Trophoblast cell (in vitro differentiated cells and primary cell): ENCODE measurements around the gene ARHGAP26.

Experiments used
- DNase-seq, 2 donors: peaks; one replicate each; pipeline ENCODE4 v3.0.0-alpha.2; 2016
- H2AFZ ChIP-seq: 2 replicates; pipeline ENCODE4 v1.6.1; 2013; ENCODE audit warnings: low read length, moderate library complexity, mild to moderate bottlenecking; ENCODE audit not compliant: insufficient read depth, poor library complexity
- H2AK5ac ChIP-seq: 2 replicates; pipeline ENCODE4 v1.6.1; 2013; ENCODE audit warnings: mild to moderate bottlenecking, low read length
- H2BK120ac ChIP-seq: 2 replicates; pipeline ENCODE4 v1.6.1; 2013; ENCODE audit warnings: low read length, mild to moderate bottlenecking, moderate library complexity; ENCODE audit not compliant: insufficient read depth, poor library complexity
- H2BK12ac ChIP-seq: 2 replicates; pipeline ENCODE4 v1.6.1; 2013; ENCODE audit warnings: mild to moderate bottlenecking, low read length, moderate library complexity
- H2BK5ac ChIP-seq: 2 replicates; pipeline ENCODE4 v1.6.1; 2013; ENCODE audit warnings: low read length, low read depth, moderate library complexity, mild to moderate bottlenecking; ENCODE audit not compliant: poor library complexity
- H3K14ac ChIP-seq: 2 replicates; pipeline ENCODE4 v1.6.1; 2013; ENCODE audit warnings: mild to moderate bottlenecking, low read length
- H3K18ac ChIP-seq: 2 replicates; pipeline ENCODE4 v1.6.1; 2013; ENCODE audit warnings: mild to moderate bottlenecking, low read length
- H3K23ac ChIP-seq: 2 replicates; pipeline ENCODE4 v1.6.1; 2013; ENCODE audit warnings: low read length
- H3K27ac ChIP-seq: 2 replicates; pipeline ENCODE4 v1.5.1; 2013; ENCODE audit warnings: low read depth, mild to moderate bottlenecking, inconsistent platforms, low read length, moderate library complexity
- H3K27me3 ChIP-seq: 2 replicates; pipeline ENCODE4 v1.6.1; 2013; ENCODE audit warnings: inconsistent platforms, mild to moderate bottlenecking, low read length, moderate library complexity; ENCODE audit not compliant: insufficient read depth
- H3K36me3 ChIP-seq, 2 experiments: 1 replicate in 1 of 2; 2 replicates in 1 of 2; pipeline ENCODE4 v1.6.1; 2013; ENCODE audit warnings: low read length in 2 of 2, mild to moderate bottlenecking in 2 of 2, moderate library complexity in 1 of 2; ENCODE audit not compliant: insufficient read depth in 2 of 2, control insufficient read depth in 1 of 2
- H3K4ac ChIP-seq: 2 replicates; pipeline ENCODE4 v1.6.1; 2013; ENCODE audit warnings: low read depth, mild to moderate bottlenecking, low read length, moderate library complexity
- H3K4me1 ChIP-seq, 2 experiments: 1 replicate in 1 of 2; 2 replicates in 1 of 2; pipeline ENCODE4 v1.6.1; 2013; ENCODE audit warnings: low read length in 2 of 2, mild to moderate bottlenecking in 2 of 2, moderate library complexity in 1 of 2; ENCODE audit not compliant: insufficient read depth in 2 of 2, control insufficient read depth in 1 of 2
- H3K4me2 ChIP-seq: 2 replicates; pipeline ENCODE4 v1.6.1; 2013; ENCODE audit warnings: inconsistent platforms, mild to moderate bottlenecking, low read length, moderate library complexity
- H3K4me3 ChIP-seq: 2 replicates; pipeline ENCODE4 v1.5.1; 2013; ENCODE audit warnings: mild to moderate bottlenecking, low read depth, low read length, inconsistent platforms
- H3K79me1 ChIP-seq: one replicate; pipeline ENCODE4 v1.6.1; 2013; ENCODE audit warnings: low read length
- H3K79me2 ChIP-seq: 2 replicates; pipeline ENCODE4 v1.6.1; 2013; ENCODE audit warnings: low read length, mild to moderate bottlenecking; ENCODE audit not compliant: control insufficient read depth, insufficient read depth, poor library complexity
- H3K9ac ChIP-seq: 2 replicates; pipeline ENCODE4 v1.6.1; 2013; ENCODE audit warnings: mild to moderate bottlenecking, low read length
- H3K9me3 ChIP-seq: 2 replicates; pipeline ENCODE4 v1.6.1; 2013; ENCODE audit warnings: low read depth, mild to moderate bottlenecking, control low read depth, inconsistent platforms, low read length; ENCODE audit not compliant: insufficient read depth
- H4K12ac ChIP-seq: 2 replicates; pipeline ENCODE4 v1.6.1; 2013; ENCODE audit warnings: low read depth, mild to moderate bottlenecking, low read length, moderate library complexity
- H4K8ac ChIP-seq: 2 replicates; pipeline ENCODE4 v1.6.1; 2013; ENCODE audit warnings: low read depth, mild to moderate bottlenecking, low read length, moderate library complexity
- H4K91ac ChIP-seq: one replicate; pipeline ENCODE4 v1.6.1; 2013; ENCODE audit warnings: low read depth, mild to moderate bottlenecking, low read length, moderate library complexity
- WGBS: extraction: QIAGEN DNeasy Blood & Tissue Kit; methylation state at CpG from one replicate; pipeline ENCODE4 v1.1.7; 2013; ENCODE audit warnings: missing lambda C conversion rate; ENCODE audit not compliant: insufficient read length, insufficient coverage; ENCODE audit errors: extremely low coverage; 5-methylcytosine and 5-hydroxymethylcytosine counted together

Gene ARHGAP26

DNA sequence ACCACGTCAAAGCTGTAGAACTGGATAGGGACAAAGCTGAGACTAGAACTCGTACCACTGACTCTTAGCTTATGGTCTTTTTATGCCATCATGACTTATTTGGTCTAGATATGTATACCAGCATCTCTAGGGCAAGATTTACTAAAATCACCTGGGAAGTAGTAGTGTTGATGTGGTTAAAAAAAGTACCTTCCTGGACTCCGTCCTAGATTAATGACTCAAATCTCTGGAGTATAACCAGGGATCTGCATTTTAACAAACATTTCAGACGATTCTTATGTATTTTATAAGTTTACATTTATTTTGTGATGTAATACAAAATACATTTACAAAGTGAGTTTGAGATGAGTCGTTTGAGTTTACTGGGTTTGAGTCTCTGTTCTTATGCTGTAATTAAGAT, 68.7 kb downstream of the ARHGAP26 start:
- H2BK120ac ChIP-seq, result no peak overlapping the region
- H3K79me1 ChIP-seq, result no peaks in the 10 kb centered on the region
- no peak overlapping the region for H3K18ac ChIP-seq
- no peak overlapping the region for H3K27ac ChIP-seq
- no peak for DNase-seq
- no peak overlapping the region for H3K4me2 ChIP-seq
- H4K12ac ChIP-seq, result no peak overlapping the region
- H3K4me3 ChIP-seq, result no peak overlapping the region
- no peak overlapping the region for H4K8ac ChIP-seq
- H3K4me1 ChIP-seq, result no peaks in the 10 kb centered on the region
- no peak overlapping the region for H3K14ac ChIP-seq
- H2AFZ ChIP-seq, result no peak overlapping the region
- no CpG with 5 or more reads among the region's 5 CpGs for WGBS
- H3K4ac ChIP-seq, result no peak overlapping the region
- no peak overlapping the region for H2AK5ac ChIP-seq
- H3K9me3 ChIP-seq, result no peaks in the 10 kb centered on the region
- H3K27me3 ChIP-seq, result no peaks in the 10 kb centered on the region
- H3K79me2 ChIP-seq, result no peaks in the 10 kb centered on the region
- no peak overlapping the region for H3K23ac ChIP-seq
- H3K9ac ChIP-seq, result no peak overlapping the region
- H2BK5ac ChIP-seq, result no peak overlapping the region
- H2BK12ac ChIP-seq, result no peak overlapping the region
- H4K91ac ChIP-seq, result no peak overlapping the region
- H3K36me3 ChIP-seq, result no peaks in the 10 kb centered on the region

DNA sequence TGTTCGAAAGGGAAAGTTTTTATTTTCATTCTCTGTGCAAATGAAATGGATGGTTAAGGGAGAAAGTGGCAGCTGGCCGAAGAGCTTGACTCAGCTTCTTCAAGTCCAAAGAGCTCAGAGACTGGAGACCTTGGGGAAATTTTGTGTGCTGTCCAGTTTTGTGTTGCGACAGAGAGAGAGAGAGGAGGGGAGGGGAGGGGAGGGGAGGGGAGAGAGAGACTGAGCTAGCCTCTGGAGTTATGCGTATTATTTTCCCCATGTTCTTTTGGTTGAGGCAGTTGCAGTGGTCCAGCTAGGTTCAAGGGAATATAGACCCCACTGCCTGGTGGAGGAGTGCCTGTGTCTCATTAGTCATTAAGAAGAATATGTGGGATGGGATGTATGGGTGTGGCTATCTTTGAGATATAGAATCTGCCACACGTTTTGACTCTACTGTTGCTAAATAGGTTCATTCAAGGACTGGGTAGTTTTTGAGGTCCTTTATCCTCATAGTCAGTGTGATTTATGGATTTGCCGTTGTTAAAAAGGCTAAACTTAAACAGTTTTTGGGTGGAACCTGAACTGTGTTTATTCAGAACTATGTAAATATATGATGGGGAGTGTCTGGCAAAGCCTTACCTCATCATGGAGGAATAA, 69.7 kb downstream of the ARHGAP26 start:
- Histone ChIP-seq H3K4me2 (no peak overlapping the region), H3K27me3 (no peaks in the 10 kb centered on the region), H2AK5ac (no peak overlapping the region), H2AFZ (no peak overlapping the region), H3K14ac (no peak overlapping the region), H3K4ac (no peak overlapping the region), H2BK5ac (no peak overlapping the region), H3K27ac (no peak overlapping the region), H4K8ac (no peak overlapping the region), H3K9ac (no peak overlapping the region), H3K4me1 (peaks cover 0 to 1% of the 10 kb centered on the region in 2 experiments), H3K79me2 (no peaks in the 10 kb centered on the region), H3K23ac (no peak overlapping the region), H3K36me3 (no peaks in the 10 kb centered on the region), H3K79me1 (no peaks in the 10 kb centered on the region), H3K18ac (no peak overlapping the region), H2BK120ac (no peak overlapping the region), H4K12ac (no peak overlapping the region), H3K9me3 (no peaks in the 10 kb centered on the region), H3K4me3 (no peak overlapping the region), H4K91ac (no peak overlapping the region), H2BK12ac (no peak overlapping the region)
- WGBS, result no CpG with 5 or more reads among the region's 6 CpGs
- DNase-seq, result peak in 1 of 2 donors; percentile 33

DNA sequence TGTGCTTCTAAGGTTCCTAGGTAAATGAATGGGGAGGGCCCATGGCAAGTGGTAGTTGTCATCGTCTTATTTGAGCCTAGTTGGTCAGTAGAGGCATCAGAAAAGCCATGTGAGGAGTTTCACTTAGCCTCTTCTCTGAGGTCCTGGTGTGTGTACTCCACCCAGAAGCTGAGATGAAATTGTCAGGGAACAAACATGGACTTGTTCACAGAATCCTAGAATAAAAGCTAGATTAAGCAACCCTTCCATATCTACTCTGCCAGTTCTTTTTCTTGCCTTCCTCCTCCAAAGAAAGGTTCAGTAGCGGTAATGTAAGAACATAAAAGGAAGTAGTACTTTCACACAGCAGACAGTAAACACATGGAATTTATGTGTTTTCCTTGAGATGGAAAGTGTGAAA, 70.4 kb downstream of the ARHGAP26 start:
- no peak for DNase-seq
- Histone ChIP-seq H3K9ac (no peak overlapping the region), H4K12ac (no peak overlapping the region), H3K18ac (no peak overlapping the region), H2AK5ac (no peak overlapping the region), H4K8ac (no peak overlapping the region), H3K27me3 (no peaks in the 10 kb centered on the region), H3K23ac (no peak overlapping the region), H3K4me1 (peaks cover 4 to 8% of the 10 kb centered on the region in 2 experiments), H2BK12ac (no peak overlapping the region), H3K4me3 (no peak overlapping the region), H3K27ac (no peak overlapping the region), H2AFZ (no peak overlapping the region), H3K79me1 (no peaks in the 10 kb centered on the region), H2BK120ac (no peak overlapping the region), H3K14ac (no peak overlapping the region), H3K79me2 (no peaks in the 10 kb centered on the region), H3K4me2 (no peak overlapping the region), H3K36me3 (no peaks in the 10 kb centered on the region), H3K9me3 (no peaks in the 10 kb centered on the region), H3K4ac (no peak overlapping the region), H4K91ac (no peak overlapping the region), H2BK5ac (no peak overlapping the region)
- no CpG with 5 or more reads among the region's 2 CpGs for WGBS

DNA sequence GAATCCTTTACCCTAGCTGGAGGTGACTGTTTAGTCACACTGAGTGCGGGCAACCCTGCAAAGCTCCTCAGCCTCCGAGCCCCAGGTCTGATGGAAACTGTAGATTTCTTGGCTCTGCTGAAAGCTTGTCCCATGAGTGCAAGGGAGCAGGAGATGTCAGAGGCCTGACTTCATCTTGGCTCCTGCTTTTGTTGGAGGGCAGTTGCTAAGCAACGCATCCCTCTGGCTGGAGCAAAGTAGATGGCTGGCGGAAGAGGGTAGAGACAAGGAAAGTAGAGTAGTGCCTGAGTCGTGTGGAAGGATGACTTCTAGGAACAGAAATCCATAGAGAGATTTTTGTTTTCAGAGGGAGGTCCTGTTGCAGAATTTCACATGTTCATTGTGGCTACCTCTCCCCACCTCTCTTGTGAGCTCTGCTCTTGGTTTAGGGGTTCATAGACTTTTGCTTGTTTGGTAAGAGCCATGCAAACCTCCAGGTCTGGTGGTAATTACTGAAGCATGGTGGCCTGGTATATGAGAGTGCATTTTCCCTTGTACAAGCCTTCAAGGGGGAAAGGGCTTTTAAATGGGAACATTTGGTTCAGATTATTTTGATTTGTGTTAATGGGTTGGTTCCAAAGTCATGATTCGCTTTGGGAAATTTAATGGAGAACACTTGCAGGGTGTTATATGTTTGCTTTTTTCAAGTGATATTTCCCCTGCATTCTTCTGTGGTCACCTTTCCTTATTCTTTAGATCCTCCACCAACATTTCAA, 71.5 kb downstream of the ARHGAP26 start:
- Histone ChIP-seq H3K36me3 (no peaks in the 10 kb centered on the region), H3K14ac (no peak overlapping the region), H3K27me3 (no peaks in the 10 kb centered on the region), H4K91ac (no peak overlapping the region), H3K27ac (no peak overlapping the region), H3K4ac (no peak overlapping the region), H2BK120ac (no peak overlapping the region), H3K79me2 (no peaks in the 10 kb centered on the region), H3K18ac (no peak overlapping the region), H2AK5ac (no peak overlapping the region), H3K4me3 (no peak overlapping the region), H3K79me1 (no peaks in the 10 kb centered on the region), H2BK12ac (no peak overlapping the region), H3K4me1 (peaks cover 12 to 16% of the 10 kb centered on the region in 2 experiments), H2AFZ (no peak overlapping the region), H2BK5ac (no peak overlapping the region), H4K8ac (no peak overlapping the region), H3K9me3 (no peaks in the 10 kb centered on the region), H3K23ac (no peak overlapping the region), H3K9ac (no peak overlapping the region), H3K4me2 (no peak overlapping the region), H4K12ac (no peak overlapping the region)
- no CpG with 5 or more reads among the region's 6 CpGs for WGBS
- peak; percentile 88 to 93 for DNase-seq
